ENCODE data around the gene VKORC1. TPM values are rescaled to one million over a fixed set of nuclear protein-coding genes. Genes with fewer than 3 reads are reported as not detected.

The VKORC1 gene
- total and polyA plus RNA-seq, 2 experiments from 2014 or later: 89.6 to 100 TPM

GRCh38 chr16:31113121-31114120 lies 18.8 kb upstream of the VKORC1 start:
- H3K9me3 Mint-ChIP-seq: peaks cover 2% of the 10 kb centered on the region; the same call in 1 of the 3 replicates
- no peak overlapping the region for H3K27ac ChIP-seq (ENCODE audit: low read depth)
- H3K4me3 Mint-ChIP-seq: no peak overlapping the region

More at GRCh38 chr16:31113121-31114120, 18.8 kb upstream of the VKORC1 start:
- peaks cover 8% of the 10 kb centered on the region for H3K4me1 Mint-ChIP-seq
- no peaks in the 10 kb centered on the region for H3K27me3 ChIP-seq (ENCODE audit: insufficient read depth)
- no peak overlapping the region for H3K27ac Mint-ChIP-seq
- TF ChIP-seq ZNF114 (CRISPR knock-in tag; IDR thresholded peaks at IDR 0.05): no peak
- no peak for TF ChIP-seq STAT1 (IDR thresholded peaks at IDR 0.05; ENCODE audit: unreplicated experiment)
- TF ChIP-seq CREB1 (CRISPR knock-in tag; IDR thresholded peaks at IDR 0.05; ENCODE audit: low read depth): no peak
- TF ChIP-seq, protein P1, sequence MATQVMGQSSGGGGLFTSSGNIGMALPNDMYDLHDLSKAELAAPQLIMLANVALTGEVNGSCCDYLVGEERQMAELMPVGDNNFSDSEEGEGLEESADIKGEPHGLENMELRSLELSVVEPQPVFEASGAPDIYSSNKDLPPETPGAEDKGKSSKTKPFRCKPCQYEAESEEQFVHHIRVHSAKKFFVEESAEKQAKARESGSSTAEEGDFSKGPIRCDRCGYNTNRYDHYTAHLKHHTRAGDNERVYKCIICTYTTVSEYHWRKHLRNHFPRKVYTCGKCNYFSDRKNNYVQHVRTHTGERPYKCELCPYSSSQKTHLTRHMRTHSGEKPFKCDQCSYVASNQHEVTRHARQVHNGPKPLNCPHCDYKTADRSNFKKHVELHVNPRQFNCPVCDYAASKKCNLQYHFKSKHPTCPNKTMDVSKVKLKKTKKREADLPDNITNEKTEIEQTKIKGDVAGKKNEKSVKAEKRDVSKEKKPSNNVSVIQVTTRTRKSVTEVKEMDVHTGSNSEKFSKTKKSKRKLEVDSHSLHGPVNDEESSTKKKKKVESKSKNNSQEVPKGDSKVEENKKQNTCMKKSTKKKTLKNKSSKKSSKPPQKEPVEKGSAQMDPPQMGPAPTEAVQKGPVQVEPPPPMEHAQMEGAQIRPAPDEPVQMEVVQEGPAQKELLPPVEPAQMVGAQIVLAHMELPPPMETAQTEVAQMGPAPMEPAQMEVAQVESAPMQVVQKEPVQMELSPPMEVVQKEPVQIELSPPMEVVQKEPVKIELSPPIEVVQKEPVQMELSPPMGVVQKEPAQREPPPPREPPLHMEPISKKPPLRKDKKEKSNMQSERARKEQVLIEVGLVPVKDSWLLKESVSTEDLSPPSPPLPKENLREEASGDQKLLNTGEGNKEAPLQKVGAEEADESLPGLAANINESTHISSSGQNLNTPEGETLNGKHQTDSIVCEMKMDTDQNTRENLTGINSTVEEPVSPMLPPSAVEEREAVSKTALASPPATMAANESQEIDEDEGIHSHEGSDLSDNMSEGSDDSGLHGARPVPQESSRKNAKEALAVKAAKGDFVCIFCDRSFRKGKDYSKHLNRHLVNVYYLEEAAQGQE (IDR thresholded peaks at IDR 0.05; ENCODE audit: unreplicated experiment): no peak
- TF ChIP-seq EZH2phosphoT487 (IDR thresholded peaks at IDR 0.05; ENCODE audit: unreplicated experiment): no peak
- TF ChIP-seq EZH2 (IDR thresholded peaks at IDR 0.05; ENCODE audit: low read depth, unreplicated experiment): no peak
- TF ChIP-seq NANOG (IDR thresholded peaks at IDR 0.05; ENCODE audit: borderline replicate concordance): no peak
- TF ChIP-seq, protein P2, sequence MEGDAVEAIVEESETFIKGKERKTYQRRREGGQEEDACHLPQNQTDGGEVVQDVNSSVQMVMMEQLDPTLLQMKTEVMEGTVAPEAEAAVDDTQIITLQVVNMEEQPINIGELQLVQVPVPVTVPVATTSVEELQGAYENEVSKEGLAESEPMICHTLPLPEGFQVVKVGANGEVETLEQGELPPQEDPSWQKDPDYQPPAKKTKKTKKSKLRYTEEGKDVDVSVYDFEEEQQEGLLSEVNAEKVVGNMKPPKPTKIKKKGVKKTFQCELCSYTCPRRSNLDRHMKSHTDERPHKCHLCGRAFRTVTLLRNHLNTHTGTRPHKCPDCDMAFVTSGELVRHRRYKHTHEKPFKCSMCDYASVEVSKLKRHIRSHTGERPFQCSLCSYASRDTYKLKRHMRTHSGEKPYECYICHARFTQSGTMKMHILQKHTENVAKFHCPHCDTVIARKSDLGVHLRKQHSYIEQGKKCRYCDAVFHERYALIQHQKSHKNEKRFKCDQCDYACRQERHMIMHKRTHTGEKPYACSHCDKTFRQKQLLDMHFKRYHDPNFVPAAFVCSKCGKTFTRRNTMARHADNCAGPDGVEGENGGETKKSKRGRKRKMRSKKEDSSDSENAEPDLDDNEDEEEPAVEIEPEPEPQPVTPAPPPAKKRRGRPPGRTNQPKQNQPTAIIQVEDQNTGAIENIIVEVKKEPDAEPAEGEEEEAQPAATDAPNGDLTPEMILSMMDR (conservative IDR thresholded peaks at IDR 0.05; ENCODE audit: low read depth in 2 of 2): no peak
- TF ChIP-seq, protein P3, sequence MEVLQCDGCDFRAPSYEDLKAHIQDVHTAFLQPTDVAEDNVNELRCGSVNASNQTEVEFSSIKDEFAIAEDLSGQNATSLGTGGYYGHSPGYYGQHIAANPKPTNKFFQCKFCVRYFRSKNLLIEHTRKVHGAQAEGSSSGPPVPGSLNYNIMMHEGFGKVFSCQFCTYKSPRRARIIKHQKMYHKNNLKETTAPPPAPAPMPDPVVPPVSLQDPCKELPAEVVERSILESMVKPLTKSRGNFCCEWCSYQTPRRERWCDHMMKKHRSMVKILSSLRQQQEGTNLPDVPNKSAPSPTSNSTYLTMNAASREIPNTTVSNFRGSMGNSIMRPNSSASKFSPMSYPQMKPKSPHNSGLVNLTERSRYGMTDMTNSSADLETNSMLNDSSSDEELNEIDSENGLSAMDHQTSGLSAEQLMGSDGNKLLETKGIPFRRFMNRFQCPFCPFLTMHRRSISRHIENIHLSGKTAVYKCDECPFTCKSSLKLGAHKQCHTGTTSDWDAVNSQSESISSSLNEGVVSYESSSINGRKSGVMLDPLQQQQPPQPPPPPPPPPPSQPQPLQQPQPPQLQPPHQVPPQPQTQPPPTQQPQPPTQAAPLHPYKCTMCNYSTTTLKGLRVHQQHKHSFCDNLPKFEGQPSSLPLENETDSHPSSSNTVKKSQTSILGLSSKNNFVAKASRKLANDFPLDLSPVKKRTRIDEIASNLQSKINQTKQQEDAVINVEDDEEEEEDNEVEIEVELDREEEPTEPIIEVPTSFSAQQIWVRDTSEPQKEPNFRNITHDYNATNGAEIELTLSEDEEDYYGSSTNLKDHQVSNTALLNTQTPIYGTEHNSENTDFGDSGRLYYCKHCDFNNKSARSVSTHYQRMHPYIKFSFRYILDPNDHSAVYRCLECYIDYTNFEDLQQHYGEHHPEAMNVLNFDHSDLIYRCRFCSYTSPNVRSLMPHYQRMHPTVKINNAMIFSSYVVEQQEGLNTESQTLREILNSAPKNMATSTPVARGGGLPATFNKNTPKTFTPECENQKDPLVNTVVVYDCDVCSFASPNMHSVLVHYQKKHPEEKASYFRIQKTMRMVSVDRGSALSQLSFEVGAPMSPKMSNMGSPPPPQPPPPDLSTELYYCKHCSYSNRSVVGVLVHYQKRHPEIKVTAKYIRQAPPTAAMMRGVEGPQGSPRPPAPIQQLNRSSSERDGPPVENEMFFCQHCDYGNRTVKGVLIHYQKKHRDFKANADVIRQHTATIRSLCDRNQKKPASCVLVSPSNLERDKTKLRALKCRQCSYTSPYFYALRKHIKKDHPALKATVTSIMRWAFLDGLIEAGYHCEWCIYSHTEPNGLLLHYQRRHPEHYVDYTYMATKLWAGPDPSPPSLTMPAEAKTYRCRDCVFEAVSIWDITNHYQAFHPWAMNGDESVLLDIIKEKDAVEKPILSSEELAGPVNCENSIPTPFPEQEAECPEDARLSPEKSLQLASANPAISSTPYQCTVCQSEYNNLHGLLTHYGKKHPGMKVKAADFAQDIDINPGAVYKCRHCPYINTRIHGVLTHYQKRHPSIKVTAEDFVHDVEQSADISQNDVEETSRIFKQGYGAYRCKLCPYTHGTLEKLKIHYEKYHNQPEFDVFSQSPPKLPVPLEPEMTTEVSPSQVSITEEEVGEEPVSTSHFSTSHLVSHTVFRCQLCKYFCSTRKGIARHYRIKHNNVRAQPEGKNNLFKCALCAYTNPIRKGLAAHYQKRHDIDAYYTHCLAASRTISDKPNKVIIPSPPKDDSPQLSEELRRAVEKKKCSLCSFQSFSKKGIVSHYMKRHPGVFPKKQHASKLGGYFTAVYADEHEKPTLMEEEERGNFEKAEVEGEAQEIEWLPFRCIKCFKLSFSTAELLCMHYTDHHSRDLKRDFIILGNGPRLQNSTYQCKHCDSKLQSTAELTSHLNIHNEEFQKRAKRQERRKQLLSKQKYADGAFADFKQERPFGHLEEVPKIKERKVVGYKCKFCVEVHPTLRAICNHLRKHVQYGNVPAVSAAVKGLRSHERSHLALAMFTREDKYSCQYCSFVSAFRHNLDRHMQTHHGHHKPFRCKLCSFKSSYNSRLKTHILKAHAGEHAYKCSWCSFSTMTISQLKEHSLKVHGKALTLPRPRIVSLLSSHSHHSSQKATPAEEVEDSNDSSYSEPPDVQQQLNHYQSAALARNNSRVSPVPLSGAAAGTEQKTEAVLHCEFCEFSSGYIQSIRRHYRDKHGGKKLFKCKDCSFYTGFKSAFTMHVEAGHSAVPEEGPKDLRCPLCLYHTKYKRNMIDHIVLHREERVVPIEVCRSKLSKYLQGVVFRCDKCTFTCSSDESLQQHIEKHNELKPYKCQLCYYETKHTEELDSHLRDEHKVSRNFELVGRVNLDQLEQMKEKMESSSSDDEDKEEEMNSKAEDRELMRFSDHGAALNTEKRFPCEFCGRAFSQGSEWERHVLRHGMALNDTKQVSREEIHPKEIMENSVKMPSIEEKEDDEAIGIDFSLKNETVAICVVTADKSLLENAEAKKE (CRISPR knock-in tag; IDR thresholded peaks at IDR 0.05): no peak
- peaks cover 4% of the 10 kb centered on the region for H3K4me1 ChIP-seq (ENCODE audit: insufficient read depth)
- ATAC-seq: no peak
- H3K27me3 Mint-ChIP-seq (ENCODE audit: insufficient read depth, low read depth, poor library complexity): peaks cover 18% of the 10 kb centered on the region
- no peaks in the 10 kb centered on the region for H3K36me3 ChIP-seq (ENCODE audit: insufficient read depth)
- peaks cover 5% of the 10 kb centered on the region for H3K79me2 ChIP-seq (replicated peaks; ENCODE audit: insufficient read depth)
- H3K4me2 ChIP-seq: no peak overlapping the region
- H2AFZ ChIP-seq: no peak overlapping the region
- H3K36me3 Mint-ChIP-seq (ENCODE audit: low read depth): peaks cover 35% of the 10 kb centered on the region
- DNase-seq (ENCODE audit: low spot score): no peak
- H3K9me2 ChIP-seq (ENCODE audit: insufficient read depth): no peaks in the 10 kb centered on the region
- no peak overlapping the region for H3K4me3 ChIP-seq
- peaks cover 11% of the 10 kb centered on the region for H4K20me1 ChIP-seq (replicated peaks; ENCODE audit: insufficient read depth)
- H3F3A ChIP-seq (replicated peaks; ENCODE audit: low read depth): peaks cover 20% of the 10 kb centered on the region; the same call in 1 of the 2 replicates

Measured in GM23338 (cell line).